Kidney epithelial cell (primary cell): ENCODE results near the gene STRIP1. TPM values are rescaled to one million over a fixed set of nuclear protein-coding genes. Genes with fewer than 3 reads are reported as not detected.

ENCODE experiments used
- DNase-seq: peaks from one replicate; pipeline ENCODE4 v3.0.0-alpha.2; 2010; ENCODE audit warnings: low read depth
- H3K27me3 ChIP-seq: 2 replicates; pipeline ENCODE4 v1.6.0; 2011; ENCODE audit warnings: low read length; ENCODE audit not compliant: control insufficient read depth, insufficient read depth
- H3K36me3 ChIP-seq: 2 replicates; pipeline ENCODE4 v1.5.1; 2011; ENCODE audit warnings: low read length; ENCODE audit not compliant: control insufficient read depth, insufficient read depth
- H3K4me3 ChIP-seq: 2 replicates; pipeline ENCODE4 v1.5.1; 2011; ENCODE audit warnings: low read depth, mild to moderate bottlenecking, control low read depth, low read length
- total RNA-seq: library from RNA; depleted of rRNA; stranded (reverse); fragments of >200 nt; gene quantifications from 2 replicates; pipeline ENCODE4 v1.2.3, GENCODE V29; 2015
- TF ChIP-seq, protein P1 (sequence below): IDR thresholded peaks from 2 replicates; pipeline ENCODE4 v1.5.1; 2011; ENCODE audit warnings: mild to moderate bottlenecking, moderate library complexity, low read length, control low read depth, inconsistent platforms; ENCODE audit not compliant: insufficient read depth, poor library complexity, severe bottlenecking

STRIP1 gene
- total RNA-seq, 1 donor from 2014 or later, result 41.0 TPM

DNA sequence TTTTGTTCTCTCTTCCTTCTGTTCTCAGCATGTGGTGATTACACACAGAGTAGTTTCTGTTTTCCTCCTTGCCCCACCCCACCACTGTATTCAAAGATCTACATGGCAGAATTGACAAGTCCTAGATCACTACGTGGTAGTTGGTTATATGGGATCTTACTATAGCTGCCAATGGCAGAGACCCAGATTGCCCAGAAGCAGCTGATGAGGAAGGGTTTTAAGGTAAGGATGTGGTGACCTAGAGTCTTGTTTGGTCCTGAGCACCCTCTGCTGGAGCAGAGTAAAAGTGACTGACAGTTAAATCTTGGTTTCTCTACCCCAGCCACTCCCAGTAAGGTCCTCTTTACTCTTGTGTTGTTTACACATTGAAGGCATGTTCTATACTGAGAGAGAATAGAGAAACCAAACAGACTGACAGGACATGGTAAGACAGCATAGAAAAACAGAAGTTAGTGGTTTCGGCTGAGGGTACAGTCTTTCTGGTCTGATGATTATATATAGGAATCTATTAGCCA is 22.8 kb upstream of the STRIP1 start:
- DNase-seq, result no peak
- no peaks in the 10 kb centered on the region for H3K36me3 ChIP-seq
- no peaks in the 10 kb centered on the region for H3K27me3 ChIP-seq
- no peak overlapping the region for H3K4me3 ChIP-seq
- TF ChIP-seq, protein P1, sequence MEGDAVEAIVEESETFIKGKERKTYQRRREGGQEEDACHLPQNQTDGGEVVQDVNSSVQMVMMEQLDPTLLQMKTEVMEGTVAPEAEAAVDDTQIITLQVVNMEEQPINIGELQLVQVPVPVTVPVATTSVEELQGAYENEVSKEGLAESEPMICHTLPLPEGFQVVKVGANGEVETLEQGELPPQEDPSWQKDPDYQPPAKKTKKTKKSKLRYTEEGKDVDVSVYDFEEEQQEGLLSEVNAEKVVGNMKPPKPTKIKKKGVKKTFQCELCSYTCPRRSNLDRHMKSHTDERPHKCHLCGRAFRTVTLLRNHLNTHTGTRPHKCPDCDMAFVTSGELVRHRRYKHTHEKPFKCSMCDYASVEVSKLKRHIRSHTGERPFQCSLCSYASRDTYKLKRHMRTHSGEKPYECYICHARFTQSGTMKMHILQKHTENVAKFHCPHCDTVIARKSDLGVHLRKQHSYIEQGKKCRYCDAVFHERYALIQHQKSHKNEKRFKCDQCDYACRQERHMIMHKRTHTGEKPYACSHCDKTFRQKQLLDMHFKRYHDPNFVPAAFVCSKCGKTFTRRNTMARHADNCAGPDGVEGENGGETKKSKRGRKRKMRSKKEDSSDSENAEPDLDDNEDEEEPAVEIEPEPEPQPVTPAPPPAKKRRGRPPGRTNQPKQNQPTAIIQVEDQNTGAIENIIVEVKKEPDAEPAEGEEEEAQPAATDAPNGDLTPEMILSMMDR, result peak; percentile 62

DNA sequence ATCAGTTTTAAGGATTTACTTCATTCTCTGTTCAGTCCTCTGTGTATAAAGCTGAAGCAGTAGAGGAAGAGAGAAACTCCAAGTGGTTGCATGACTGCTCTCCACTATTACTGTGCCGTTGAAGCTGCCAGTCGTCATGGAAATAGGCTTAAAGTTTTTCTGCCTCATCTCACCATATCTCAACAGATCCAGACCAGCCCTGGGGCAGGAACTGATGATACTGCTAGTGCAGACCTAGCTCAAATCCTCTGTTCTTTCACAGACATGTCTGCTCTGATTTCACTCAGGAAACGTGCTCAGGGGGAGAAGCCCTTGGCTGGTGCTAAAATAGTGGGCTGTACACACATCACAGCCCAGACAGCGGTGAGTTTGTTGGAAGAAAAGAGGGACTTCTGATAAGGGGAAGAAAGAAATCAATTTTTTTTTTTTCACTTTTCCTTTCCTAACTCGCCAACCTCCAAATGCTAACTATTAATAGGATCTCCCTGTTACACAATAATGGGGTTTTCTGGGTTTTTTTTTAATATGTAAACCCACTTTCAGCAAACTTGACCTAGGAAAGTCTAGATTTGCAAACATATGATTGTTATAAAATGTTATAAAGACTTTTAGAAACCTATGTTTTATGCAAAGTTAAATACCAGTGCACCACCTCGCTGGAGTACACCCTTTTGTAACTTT is 22.2 kb upstream of the STRIP1 start:
- no peak for DNase-seq
- TF ChIP-seq, protein P1, result no peak
- Histone ChIP-seq H3K4me3 (no peak overlapping the region), H3K27me3 (no peaks in the 10 kb centered on the region), H3K36me3 (peaks cover 2% of the 10 kb centered on the region)

DNA sequence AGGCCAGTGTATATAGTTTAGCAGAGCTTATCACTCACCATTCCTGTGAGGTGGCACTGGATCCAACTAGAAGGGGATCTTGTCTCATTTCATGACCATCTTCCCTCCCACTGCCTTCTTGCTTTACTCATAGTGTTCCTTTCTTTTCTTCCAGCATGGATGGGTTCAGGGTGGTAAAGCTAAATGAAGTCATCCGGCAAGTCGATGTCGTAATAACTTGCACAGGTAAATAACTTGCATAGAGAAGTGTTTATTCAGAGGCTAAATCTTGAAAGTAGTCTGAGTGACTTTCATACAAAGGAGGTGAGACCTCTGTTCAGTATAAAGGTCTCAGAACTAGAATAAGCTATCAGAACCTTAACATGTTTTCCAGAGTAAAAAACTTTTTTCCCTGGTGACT is 16.6 kb upstream of the STRIP1 start:
- no peak for DNase-seq
- H3K4me3 ChIP-seq, result no peak overlapping the region
- peaks cover 2% of the 10 kb centered on the region for H3K36me3 ChIP-seq
- no peaks in the 10 kb centered on the region for H3K27me3 ChIP-seq
- TF ChIP-seq, protein P1, result no peak

DNA sequence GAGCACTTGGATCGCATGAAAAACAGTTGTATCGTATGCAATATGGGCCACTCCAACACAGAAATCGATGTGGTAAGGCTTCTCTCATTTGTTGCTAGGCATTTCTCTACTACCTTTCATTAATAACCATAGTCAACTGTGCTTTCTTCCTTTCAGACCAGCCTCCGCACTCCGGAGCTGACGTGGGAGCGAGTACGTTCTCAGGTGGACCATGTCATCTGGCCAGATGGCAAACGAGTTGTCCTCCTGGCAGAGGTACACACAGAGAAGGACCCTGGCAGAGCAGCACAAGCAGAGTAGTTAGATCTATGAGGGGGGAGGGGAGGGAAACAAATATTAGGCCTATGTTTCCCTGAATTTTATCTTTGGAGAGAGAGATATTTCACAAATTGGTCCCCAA is 16.0 kb upstream of the STRIP1 start:
- no peak for DNase-seq
- Histone ChIP-seq H3K27me3 (no peaks in the 10 kb centered on the region), H3K4me3 (no peak overlapping the region), H3K36me3 (peaks cover 2% of the 10 kb centered on the region)
- TF ChIP-seq, protein P1, result no peak

DNA sequence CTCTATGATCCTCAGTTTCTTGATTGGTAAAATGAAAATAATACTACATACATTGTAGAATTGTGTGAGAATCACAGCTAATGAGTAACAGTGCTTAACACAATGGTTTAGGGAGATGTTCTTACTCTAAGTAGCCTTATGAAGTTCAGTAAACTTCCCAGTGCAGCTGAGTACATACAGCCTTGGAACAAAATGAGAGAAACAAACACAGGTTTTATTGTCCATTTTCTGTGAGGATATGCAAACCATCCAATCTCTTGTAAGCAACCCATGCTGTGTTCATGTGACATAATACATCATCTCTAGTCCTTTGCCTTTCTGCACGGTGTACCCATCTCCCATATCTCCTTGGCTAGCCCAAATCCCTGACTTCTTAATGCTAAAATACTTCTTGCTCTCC is 14.7 kb upstream of the STRIP1 start:
- H3K4me3 ChIP-seq, result no peak overlapping the region
- TF ChIP-seq, protein P1, result no peak
- peaks cover 2% of the 10 kb centered on the region for H3K36me3 ChIP-seq
- no peaks in the 10 kb centered on the region for H3K27me3 ChIP-seq
- no peak for DNase-seq

DNA sequence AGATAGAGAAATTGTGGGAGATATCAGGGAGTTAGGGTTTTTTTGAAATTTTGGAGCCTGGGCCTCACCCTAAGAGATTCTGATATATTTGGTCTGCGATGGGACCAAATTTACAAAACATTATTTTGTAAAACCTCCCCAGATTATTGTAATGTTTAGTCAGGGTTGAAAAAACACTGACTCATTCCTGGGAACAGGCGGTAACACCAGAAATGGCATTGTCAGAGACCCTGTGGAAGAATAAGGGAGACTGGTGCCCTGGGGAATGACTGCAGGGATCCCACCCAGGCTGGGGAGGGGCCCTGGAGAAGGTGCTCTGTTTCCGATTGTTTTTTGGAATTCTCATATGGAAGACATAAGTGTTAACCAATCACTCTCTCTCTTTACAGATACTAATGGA is 13.1 kb upstream of the STRIP1 start:
- Histone ChIP-seq H3K4me3 (no peak overlapping the region), H3K27me3 (no peaks in the 10 kb centered on the region), H3K36me3 (peaks cover 2% of the 10 kb centered on the region)
- TF ChIP-seq, protein P1, result no peak
- DNase-seq, result no peak
